GM15510 (cell line): Measurements from ENCODE around the gene HSPBP1.

ENCODE experiments used
- POLR2A ChIP-seq: IDR thresholded peaks from 3 replicates; pipeline ENCODE4 v1.6.1; 2011; ENCODE audit warnings: borderline replicate concordance; ENCODE audit not compliant: insufficient read length; ENCODE audit errors: extremely low read depth

Gene HSPBP1

DNA sequence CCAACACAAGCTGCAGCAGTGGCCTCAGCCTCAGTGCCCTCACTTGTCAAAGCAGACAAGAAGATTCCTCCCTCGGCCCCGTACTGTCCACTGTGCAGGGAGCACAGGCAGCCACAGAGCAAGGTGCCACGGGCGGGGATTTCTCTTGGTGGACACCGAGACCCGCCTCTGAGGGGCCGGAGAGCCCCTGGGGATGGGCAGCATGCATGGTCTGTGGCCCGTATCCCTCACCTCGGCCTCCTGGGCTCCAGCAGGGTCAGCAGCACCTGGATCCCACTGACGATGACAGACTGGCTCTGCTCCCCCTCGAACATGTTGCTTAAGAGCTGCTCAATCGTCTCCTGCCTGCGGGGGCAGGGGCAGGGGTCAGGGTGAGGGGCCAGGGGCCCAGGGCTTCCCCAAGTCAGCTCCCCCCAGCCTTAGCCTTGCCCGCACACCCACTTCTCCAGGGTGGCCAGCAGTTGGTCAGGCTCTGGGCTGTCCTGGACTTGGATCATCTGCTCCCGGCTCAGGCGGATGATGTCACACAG lies 37.9 kb downstream of the HSPBP1 start:
- TF ChIP-seq POLR2A: no peak

DNA sequence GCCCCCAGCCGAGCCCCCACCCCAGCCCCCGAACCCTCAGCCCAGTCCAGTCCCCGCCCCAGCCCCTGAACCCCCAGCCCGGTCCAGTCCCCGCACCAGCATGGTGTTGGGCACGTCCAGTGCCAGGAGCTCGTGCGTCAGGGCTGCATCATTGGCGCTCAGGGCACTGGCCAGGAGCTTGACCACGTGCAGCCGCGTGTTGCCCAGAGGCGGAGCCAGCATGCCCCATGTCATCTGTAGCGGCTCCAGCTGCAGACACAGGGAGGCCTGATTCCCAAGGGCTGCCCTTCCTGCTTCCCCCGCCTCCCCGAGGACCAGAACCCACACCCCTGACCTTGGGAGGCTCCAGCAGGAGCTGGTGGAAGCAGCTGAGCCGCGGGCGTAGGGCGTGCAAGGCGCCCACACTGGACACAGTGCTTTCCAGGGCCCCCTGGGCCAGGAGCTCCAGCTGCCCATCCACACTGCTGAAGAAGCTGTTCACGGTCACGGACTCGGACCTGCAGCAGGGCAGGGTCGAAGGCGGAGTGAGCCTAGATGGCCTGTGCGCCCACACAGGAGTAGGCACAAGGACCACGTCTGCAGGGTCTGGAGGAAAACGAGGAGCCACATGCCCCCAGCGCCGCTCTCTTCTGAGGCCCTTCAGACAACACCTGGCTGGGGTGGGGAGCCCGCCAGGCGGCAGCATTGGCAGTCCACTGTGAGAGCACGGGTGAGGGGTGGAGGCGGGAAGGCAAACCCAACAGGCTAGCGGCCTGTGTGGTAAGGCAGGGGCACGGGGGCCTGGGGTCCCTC lies 38.6 kb downstream of the HSPBP1 start:
- TF ChIP-seq POLR2A: no peak

DNA sequence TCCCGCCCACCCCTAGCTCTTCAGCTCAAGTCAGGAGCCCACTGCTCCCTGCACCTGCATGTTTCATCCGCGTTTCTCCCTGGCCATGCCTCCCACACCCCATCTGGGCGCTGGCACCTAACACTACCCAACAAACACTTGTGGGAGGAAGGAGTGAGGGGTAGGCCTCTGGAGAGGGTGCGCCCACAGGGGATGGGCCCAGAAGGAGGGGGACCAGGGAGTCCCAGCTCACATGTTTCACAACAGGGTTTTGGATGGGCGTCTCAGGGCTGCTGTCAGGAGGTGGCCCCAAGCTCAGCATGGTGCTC lies 39.2 kb downstream of the HSPBP1 start:
- TF ChIP-seq POLR2A: no peak

- TF ChIP-seq POLR2A: no peak
Observed at GRCh38 chr19:55239004-55239403, 40.9 kb downstream of the HSPBP1 start.

- no peak for TF ChIP-seq POLR2A
Observed at GRCh38 chr19:55238030-55238429, 41.9 kb downstream of the HSPBP1 start.

DNA sequence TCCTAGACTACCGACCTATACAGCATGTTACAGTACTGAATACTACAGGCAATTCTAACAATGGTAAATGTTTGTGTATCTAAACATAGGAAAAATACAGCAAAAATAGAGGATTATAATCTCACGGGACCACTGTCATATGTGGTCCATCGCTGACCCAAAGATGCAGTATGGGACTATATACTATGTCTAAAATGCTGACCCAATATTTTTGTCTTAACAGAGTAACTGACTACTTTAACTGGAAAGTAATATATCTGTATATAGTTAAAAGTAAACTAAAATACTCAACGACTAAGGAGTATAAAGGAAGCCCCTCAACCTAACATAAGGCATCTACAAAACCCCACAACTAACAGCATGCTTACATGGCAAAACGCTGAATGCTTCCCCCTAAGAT lies 46.9 kb downstream of the HSPBP1 start:
- TF ChIP-seq POLR2A: no peak

GRCh38 chr19:55232286-55232602 lies 47.7 kb downstream of the HSPBP1 start:
- TF ChIP-seq POLR2A: no peak

DNA sequence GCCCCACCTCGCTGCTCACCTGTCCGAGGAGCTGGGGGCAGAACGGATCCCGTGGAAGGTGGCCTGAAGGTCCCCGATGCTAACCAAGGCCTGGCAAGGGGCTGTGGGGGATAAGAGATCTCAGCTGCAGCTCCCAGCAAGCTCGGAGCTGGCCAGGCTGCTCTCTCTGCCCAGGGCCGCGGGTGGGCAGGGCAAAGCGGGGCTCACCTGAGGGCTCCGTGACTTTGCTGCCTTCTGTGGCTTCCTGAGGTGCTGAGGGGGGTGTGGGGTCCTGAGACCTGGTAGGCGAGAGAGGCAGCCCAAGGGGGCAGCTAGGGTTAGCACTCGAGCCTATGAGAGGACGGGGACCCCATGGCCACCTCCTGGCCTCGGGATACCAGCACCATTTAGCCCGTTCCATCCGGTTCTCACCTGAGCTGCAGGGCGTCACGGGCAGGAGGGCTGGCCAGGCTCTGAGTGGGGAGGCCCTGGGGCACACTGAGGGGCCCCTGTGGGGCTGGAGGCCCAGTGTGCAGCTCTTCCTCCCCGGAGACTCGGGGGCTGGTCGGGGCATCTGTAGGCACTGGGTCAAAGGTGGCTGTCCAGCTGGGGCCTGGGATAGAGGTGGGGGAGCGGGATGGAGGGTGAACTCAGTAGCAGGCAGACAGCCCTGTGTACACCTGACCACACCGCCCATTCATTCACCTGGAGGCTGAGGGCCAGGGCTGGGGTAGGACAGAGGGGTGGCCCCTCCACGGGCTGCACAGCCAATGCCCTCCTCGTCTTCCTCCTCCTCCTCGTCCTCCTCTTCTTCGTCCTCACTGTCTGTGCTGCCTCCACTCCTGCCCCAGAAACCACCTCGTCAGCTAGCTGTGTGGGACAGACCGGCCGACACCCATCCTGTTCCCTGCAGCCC lies 48.3 kb downstream of the HSPBP1 start:
- TF ChIP-seq POLR2A: no peak

- TF ChIP-seq POLR2A: no peak
Observed at GRCh38 chr19:55230780-55231179, 49.1 kb downstream of the HSPBP1 start.

GRCh38 chr19:55230329-55230728 lies 49.6 kb downstream of the HSPBP1 start:
- TF ChIP-seq POLR2A: no peak

- TF ChIP-seq POLR2A: no peak
Observed at GRCh38 chr19:55229789-55230182, 50.1 kb downstream of the HSPBP1 start.

GRCh38 chr19:55229145-55229788 lies 50.6 kb downstream of the HSPBP1 start:
- no peak for TF ChIP-seq POLR2A

DNA sequence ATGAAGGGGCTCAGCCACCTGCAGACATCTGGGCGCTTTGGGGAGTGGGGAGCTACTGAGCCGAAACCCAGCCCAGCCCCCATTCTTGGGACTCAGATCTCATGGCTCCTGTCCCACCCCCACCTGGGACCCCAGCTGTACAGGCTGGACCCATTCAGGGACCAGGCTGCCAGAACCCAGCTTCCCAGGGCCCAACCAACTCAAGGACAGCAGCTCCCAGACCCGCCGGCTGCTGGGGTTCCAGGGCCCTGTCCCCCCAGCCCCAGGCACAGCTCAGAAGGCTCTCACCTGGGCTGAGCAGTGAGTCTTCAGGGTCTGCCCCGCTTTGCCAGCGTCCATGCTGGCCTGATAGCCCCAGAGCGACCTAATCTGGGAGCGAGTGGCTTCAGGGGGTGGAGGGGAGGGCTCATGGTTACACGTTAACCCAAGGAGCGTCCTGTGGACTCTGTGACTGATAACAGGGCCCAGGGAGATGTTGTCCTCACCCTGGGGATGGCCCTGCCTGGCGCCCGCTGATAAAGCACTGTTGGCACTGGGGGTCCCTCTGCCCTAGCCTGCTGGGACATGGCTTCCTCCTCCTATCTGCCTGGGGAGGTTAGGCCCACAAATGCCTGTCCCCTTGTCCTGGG lies 51.4 kb downstream of the HSPBP1 start, which contains the start of gene TMEM86B:
Gene TMEM86B (minus strand): TSS at position 361 of the 629 bp plus-strand sequence. CDS start 22 bp downstream, at position 339.
- no peak for TF ChIP-seq POLR2A

DNA sequence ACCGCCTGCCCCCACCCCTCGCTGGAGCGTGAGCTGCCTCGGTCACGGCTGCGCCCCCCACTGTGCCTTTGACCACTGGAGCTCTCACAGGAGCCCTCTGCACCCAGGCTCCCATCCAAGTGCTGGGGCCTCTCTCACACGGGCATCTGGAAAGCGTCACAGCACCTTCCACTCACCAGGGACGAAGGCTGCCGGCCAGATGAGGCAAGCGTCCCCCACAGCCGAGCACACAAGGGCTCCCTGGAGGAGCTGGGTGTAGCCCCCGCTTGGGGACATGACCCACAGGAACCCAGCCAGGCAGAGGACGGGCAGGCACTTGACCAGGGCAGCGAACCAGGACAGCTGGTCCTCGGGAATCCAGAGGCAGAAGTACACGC lies 51.9 kb downstream of the HSPBP1 start:
- TF ChIP-seq POLR2A: no peak
